Embryonic facial prominence (tissue), 1 donor: Measurements from ENCODE around the gene DLST.

Source experiments
- DNase-seq: peaks from one replicate; pipeline ENCODE4 v3.0.0-alpha.2; 2016; ENCODE audit errors: extremely low spot score

The DLST gene

GRCh38 chr14:74896400-74896799 lies 14.7 kb downstream of the DLST start:
- no peak for DNase-seq

GRCh38 chr14:74897642-74898041 lies 15.9 kb downstream of the DLST start:
- no peak for DNase-seq

GRCh38 chr14:74898083-74898482 lies 16.4 kb downstream of the DLST start:
- DNase-seq, result no peak

- DNase-seq, result no peak
These were observed 17.0 kb downstream of the DLST start for GRCh38 chr14:74898694-74899093.

- DNase-seq, result no peak
These were observed 21.4 kb downstream of the DLST start for GRCh38 chr14:74902941-74903705.

- DNase-seq, result no peak
These were observed 23.2 kb downstream of the DLST start for GRCh38 chr14:74904635-74905503.

- no peak for DNase-seq
These were observed 24.0 kb downstream of the DLST start for GRCh38 chr14:74905595-74906142.

GRCh38 chr14:74906925-74907521 lies 25.3 kb downstream of the DLST start:
- no peak for DNase-seq

GRCh38 chr14:74907744-74908143 lies 26.0 kb downstream of the DLST start:
- DNase-seq, result no peak

- no peak for DNase-seq
These were observed 27.2 kb downstream of the DLST start for GRCh38 chr14:74908861-74909341.

- no peak for DNase-seq
These were observed 27.8 kb downstream of the DLST start for GRCh38 chr14:74909501-74909900.

- no peak for DNase-seq
These were observed 28.2 kb downstream of the DLST start for GRCh38 chr14:74909911-74910310.

GRCh38 chr14:74910556-74910955 lies 28.8 kb downstream of the DLST start:
- DNase-seq, result no peak

- no peak for DNase-seq
These were observed 29.5 kb downstream of the DLST start for GRCh38 chr14:74911221-74911620.

GRCh38 chr14:74911704-74912103 lies 30.0 kb downstream of the DLST start:
- DNase-seq, result no peak

- DNase-seq, result no peak
These were observed 30.4 kb downstream of the DLST start for GRCh38 chr14:74912111-74912510.

GRCh38 chr14:74912801-74913200 lies 31.1 kb downstream of the DLST start:
- DNase-seq, result no peak

GRCh38 chr14:74913393-74913910 lies 31.7 kb downstream of the DLST start:
- DNase-seq, result no peak

GRCh38 chr14:74913986-74914573 lies 32.4 kb downstream of the DLST start:
- peak; percentile 44 for DNase-seq

- no peak for DNase-seq
These were observed 33.7 kb downstream of the DLST start for GRCh38 chr14:74915426-74915825.

- no peak for DNase-seq
These were observed 34.1 kb downstream of the DLST start for GRCh38 chr14:74915826-74916225.

GRCh38 chr14:74917178-74917543 lies 35.4 kb downstream of the DLST start:
- no peak for DNase-seq
